ENCODE data around the gene CCDC83. TPM values are rescaled to one million over a fixed set of nuclear protein-coding genes. Genes with fewer than 3 reads are reported as not detected.
"Not testable (repeated sequence)": the region's sequence is repeated elsewhere in the genome, so short reads cannot be mapped to it uniquely, and the experiment has no call there.

The CCDC83 gene
- total RNA-seq, 2 donors from 2014 or later: not detected

GRCh38 chr11:85951428-85952107, 96.4 kb downstream of the CCDC83 start:
- ATAC-seq (no peak), DNase-seq (no peak)
- intact Hi-C loops (cut with DNase I): no loop called here

GRCh38 chr11:85952108-85952485, 96.9 kb downstream of the CCDC83 start:
- intact Hi-C loops (cut with DNase I); DNase-seq; ATAC-seq: not testable (repeated sequence)

- peak in 1 of 2 donors; percentile 11 for ATAC-seq
- intact Hi-C loops (cut with DNase I): no loop called here
- no peak for DNase-seq
These were observed 98.4 kb downstream of the CCDC83 start for GRCh38 chr11:85953491-85954143.

GRCh38 chr11:85955531-85955930, 100.3 kb downstream of the CCDC83 start:
- intact Hi-C loops (cut with DNase I): no loop called here
- ATAC-seq (peak; percentile 60 to 73), DNase-seq (no peak)

- no peak for DNase-seq
- no peak for ATAC-seq
- intact Hi-C loops (cut with DNase I): no loop called here
These were observed 105.5 kb downstream of the CCDC83 start for GRCh38 chr11:85960678-85961077.

- intact Hi-C loops (cut with DNase I): no loop called here
- ATAC-seq: peak in 1 of 2 donors; percentile 11
These were observed 105.9 kb downstream of the CCDC83 start for GRCh38 chr11:85961130-85961529.

GRCh38 chr11:85961930-85962363, 106.8 kb downstream of the CCDC83 start:
- no peak for DNase-seq
- intact Hi-C loops (cut with DNase I): no loop called here
- ATAC-seq: peak; percentile 26 to 68

More at GRCh38 chr11:85961130-85961529, 105.9 kb downstream of the CCDC83 start:
- no peak for DNase-seq

- DNase-seq (no peak), ATAC-seq (no peak)
- intact Hi-C loops (cut with DNase I): no loop called here
These were observed 110.0 kb downstream of the CCDC83 start for GRCh38 chr11:85965202-85965601.

GRCh38 chr11:85967457-85967856, 112.3 kb downstream of the CCDC83 start:
- ATAC-seq: no peak
- intact Hi-C loops (cut with DNase I): no loop called here
- DNase-seq: no peak

Other genes starting within 250 kb of the CCDC83 start
- 1 to 10 TPM; 5.9 to 7.4 TPM for gene DLG2, start 228.0 kb upstream of the CCDC83 start, total RNA-seq
- gene TMEM126B, start 226.8 kb upstream of the CCDC83 start, total RNA-seq: 10 to 100 TPM; 48.4 to 55.5 TPM
- gene TMEM126A, start 207.4 kb upstream of the CCDC83 start, total RNA-seq: 10 to 100 TPM; 59.8 to 61.5 TPM
- 10 to 100 TPM; 13.8 to 17.1 TPM for gene CREBZF, start 190.3 kb upstream of the CCDC83 start, total RNA-seq
- 1 to 10 TPM in 1 of 2 donors, under 1 TPM in 1; 0.39 to 1.0 TPM for gene CCDC89, start 169.2 kb upstream of the CCDC83 start, total RNA-seq
- gene SYTL2, start 44.2 kb upstream of the CCDC83 start, total RNA-seq: 10 to 100 TPM in 1 of 2 donors, 1 to 10 TPM in 1; 7.2 to 12.4 TPM
- gene PICALM, start 213.7 kb downstream of the CCDC83 start, total RNA-seq: 100 to 1,000 TPM; 148 to 260 TPM

Data from left cardiac atrium (tissue), 4 donors.